ENCODE data around the gene FSTL5. TPM values are rescaled to one million over a fixed set of nuclear protein-coding genes. Genes with fewer than 3 reads are reported as not detected.

Gene FSTL5
- total and polyA plus RNA-seq, 8 donors, result 0.08 to 1.9 (median 0.16) TPM

GRCh38 chr4:161404346-161405110, 759.3 kb downstream of the FSTL5 start:
- no peak for DNase-seq
- no peak for ATAC-seq
- no peak for TF ChIP-seq CTCF (IDR thresholded peaks at IDR 0.05)
- intact Hi-C loops (cut with DNase I), result no loop called here
- no peak overlapping the region for H3K27ac ChIP-seq
- 70 to 81% methylated on average over 9 of the region's 9 CpGs for WGBS, 2 donors
- no peaks in the 10 kb centered on the region for H3K4me1 ChIP-seq
- H3K9me3 ChIP-seq, result no peaks in the 10 kb centered on the region
- no peak overlapping the region for H3K4me3 ChIP-seq
- no peaks in the 10 kb centered on the region for H3K36me3 ChIP-seq
- no peaks in the 10 kb centered on the region for H3K27me3 ChIP-seq
- no peak for FAIRE-seq

GRCh38 chr4:161403781-161404180, 760.0 kb downstream of the FSTL5 start:
- no peaks in the 10 kb centered on the region for H3K9me3 ChIP-seq
- no peak for TF ChIP-seq CTCF (IDR thresholded peaks at IDR 0.05)
- H3K4me1 ChIP-seq, result no peaks in the 10 kb centered on the region
- intact Hi-C loops (cut with DNase I), result no loop called here
- no peaks in the 10 kb centered on the region for H3K27me3 ChIP-seq
- no peak for DNase-seq
- whole genome bisulfite sequencing, 2 donors, result 65 to 74% methylated on average over 3 of the region's 3 CpGs
- ATAC-seq, result no peak
- H3K36me3 ChIP-seq, result no peaks in the 10 kb centered on the region
- no peak overlapping the region for H3K4me3 ChIP-seq
- H3K27ac ChIP-seq, result no peak overlapping the region
- FAIRE-seq, result no peak

- FAIRE-seq (no peak), DNase-seq (no peak), ATAC-seq (no peak)
- Histone ChIP-seq H3K4me1 (no peaks in the 10 kb centered on the region), H3K36me3 (no peaks in the 10 kb centered on the region), H3K9me3 (no peaks in the 10 kb centered on the region), H3K27me3 (no peaks in the 10 kb centered on the region), H3K27ac (no peak overlapping the region), H3K4me3 (no peak overlapping the region)
- intact Hi-C loops (cut with DNase I), result no loop called here
- no peak for TF ChIP-seq CTCF (IDR thresholded peaks at IDR 0.05)
- 78 to 87% methylated on average over 3 of the region's 3 CpGs for WGBS, 2 donors
Observed at GRCh38 chr4:161393602-161394001, 770.2 kb downstream of the FSTL5 start.

GRCh38 chr4:161382655-161383054, 781.1 kb downstream of the FSTL5 start:
- FAIRE-seq (no peak), ATAC-seq (no peak), DNase-seq (no peak)
- intact Hi-C loops (cut with DNase I), result no loop called here
- TF ChIP-seq CTCF (IDR thresholded peaks at IDR 0.05), result no peak
- Histone ChIP-seq H3K36me3 (no peaks in the 10 kb centered on the region), H3K4me1 (no peaks in the 10 kb centered on the region), H3K27me3 (no peaks in the 10 kb centered on the region), H3K27ac (no peak overlapping the region), H3K9me3 (no peaks in the 10 kb centered on the region), H3K4me3 (no peak overlapping the region)
- 85 to 92% methylated on average over 6 of the region's 6 CpGs for WGBS, 2 donors

GRCh38 chr4:161376275-161376674, 787.5 kb downstream of the FSTL5 start:
- DNase-seq (no peak), ATAC-seq (no peak), FAIRE-seq (no peak)
- no peaks in the 10 kb centered on the region for H3K36me3 ChIP-seq
- H3K27ac ChIP-seq, result no peak overlapping the region
- no peak overlapping the region for H3K4me3 ChIP-seq
- TF ChIP-seq CTCF (IDR thresholded peaks at IDR 0.05), result no peak
- H3K27me3 ChIP-seq, result no peaks in the 10 kb centered on the region
- H3K9me3 ChIP-seq, result no peaks in the 10 kb centered on the region
- H3K4me1 ChIP-seq, result no peaks in the 10 kb centered on the region
- intact Hi-C loops (cut with DNase I), result no loop called here
